Activated CD4-positive, CD25-positive, alpha-beta regulatory T cell treated with anti-CD3 and anti-CD28 coated beads, Interleukin-2, amount 50 U/mL, for 24 hours (primary cell): ENCODE results near the gene DNM2.
A peak's percentile ranks its signal among the peaks of the same experiment; 100 is the strongest.
"Not testable (repeated sequence)": the region's sequence is repeated elsewhere in the genome, so short reads cannot be mapped to it uniquely, and the experiment has no call there.

Experiments
- ATAC-seq, 2 donors: fragments of 150-1000 bp; cut with Tn5 transposase; one replicate each; pipeline ENCODE4 v1.10.0; 2021; ENCODE audit warnings: mild to moderate bottlenecking in 1 of 2, moderate library complexity in 1 of 2

The DNM2 gene

DNA sequence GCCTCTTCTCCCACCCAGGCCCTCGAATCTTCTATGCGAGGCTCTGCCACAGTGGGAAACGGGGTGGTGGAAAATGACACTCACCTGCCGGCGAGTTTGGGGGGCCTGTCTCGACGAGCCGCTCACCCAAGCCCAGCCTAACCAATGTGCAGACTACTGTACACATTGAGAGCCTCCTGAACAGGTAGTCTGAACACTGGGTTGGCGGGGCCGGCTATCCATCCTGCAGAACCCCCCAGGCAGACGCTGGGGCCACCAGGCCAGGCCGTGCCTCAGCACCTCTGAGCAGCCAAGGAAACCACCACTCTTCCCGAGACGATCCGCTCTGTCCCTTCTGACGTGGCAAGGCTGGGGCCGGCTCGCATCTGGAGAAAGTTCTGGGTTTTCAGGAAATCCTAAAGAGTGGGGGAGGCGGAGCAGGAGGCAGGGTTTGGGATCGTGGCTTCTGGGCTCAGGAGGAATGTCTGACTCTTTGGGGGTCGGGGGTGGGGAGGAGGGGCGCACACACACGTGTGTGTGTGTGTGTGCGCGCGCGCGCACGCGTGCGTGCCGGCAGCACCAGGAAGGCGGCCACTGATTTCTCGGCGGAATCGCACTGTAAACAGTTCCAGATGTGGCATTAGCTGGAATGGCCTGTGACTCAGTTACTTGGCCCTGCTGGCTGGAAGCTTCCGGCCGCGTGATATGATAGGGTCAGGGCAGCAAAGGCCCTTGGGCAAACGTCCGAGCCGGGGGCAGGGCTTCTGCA lies 99.6 kb downstream of the DNM2 start:
- no peak for ATAC-seq

- ATAC-seq: no peak
These were observed 100.6 kb downstream of the DNM2 start for GRCh38 chr19:10818301-10819123.

GRCh38 chr19:10819124-10820060 lies 101.5 kb downstream of the DNM2 start:
- ATAC-seq: no peak

- ATAC-seq: no peak
These were observed 102.3 kb downstream of the DNM2 start for GRCh38 chr19:10820173-10820572.

DNA sequence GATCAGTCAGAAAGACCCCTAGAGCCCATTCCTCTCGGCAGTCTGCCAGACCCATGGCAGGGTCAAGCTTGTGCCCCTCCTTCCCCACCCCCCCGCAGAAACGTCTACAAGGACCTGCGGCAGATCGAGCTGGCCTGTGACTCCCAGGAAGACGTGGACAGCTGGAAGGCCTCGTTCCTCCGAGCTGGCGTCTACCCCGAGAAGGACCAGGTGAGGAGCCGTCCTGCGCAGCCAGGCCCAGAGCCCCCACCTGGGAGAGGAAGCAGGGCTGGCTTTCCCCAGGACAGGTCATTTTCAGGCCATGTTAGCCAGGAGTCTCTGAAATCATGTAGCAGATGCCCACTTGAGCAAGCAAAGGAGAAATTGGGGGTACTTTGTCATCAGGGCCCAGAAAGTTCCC lies 105.8 kb downstream of the DNM2 start:
- no peak for ATAC-seq

- ATAC-seq: no peak
These were observed 108.4 kb downstream of the DNM2 start for GRCh38 chr19:10826231-10826630.

DNA sequence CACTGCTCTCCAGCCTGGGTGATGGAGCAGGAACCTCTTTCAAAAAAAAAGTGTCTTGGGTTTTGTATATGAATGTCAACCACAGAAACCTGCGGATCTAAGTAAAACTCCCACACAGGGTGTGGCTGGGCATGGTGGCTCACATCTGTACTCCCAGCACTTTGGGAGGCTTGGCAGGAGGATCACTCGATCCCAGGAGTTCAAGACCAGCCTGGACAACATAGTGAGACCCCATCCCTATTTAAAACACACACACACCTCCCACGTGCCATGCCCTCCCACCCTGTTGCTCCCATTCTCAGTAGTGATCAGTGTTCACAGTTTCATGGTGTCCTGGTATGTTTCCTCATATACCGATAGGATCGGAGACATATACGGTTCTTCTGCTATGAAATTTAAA lies 109.0 kb downstream of the DNM2 start:
- ATAC-seq: no peak

DNA sequence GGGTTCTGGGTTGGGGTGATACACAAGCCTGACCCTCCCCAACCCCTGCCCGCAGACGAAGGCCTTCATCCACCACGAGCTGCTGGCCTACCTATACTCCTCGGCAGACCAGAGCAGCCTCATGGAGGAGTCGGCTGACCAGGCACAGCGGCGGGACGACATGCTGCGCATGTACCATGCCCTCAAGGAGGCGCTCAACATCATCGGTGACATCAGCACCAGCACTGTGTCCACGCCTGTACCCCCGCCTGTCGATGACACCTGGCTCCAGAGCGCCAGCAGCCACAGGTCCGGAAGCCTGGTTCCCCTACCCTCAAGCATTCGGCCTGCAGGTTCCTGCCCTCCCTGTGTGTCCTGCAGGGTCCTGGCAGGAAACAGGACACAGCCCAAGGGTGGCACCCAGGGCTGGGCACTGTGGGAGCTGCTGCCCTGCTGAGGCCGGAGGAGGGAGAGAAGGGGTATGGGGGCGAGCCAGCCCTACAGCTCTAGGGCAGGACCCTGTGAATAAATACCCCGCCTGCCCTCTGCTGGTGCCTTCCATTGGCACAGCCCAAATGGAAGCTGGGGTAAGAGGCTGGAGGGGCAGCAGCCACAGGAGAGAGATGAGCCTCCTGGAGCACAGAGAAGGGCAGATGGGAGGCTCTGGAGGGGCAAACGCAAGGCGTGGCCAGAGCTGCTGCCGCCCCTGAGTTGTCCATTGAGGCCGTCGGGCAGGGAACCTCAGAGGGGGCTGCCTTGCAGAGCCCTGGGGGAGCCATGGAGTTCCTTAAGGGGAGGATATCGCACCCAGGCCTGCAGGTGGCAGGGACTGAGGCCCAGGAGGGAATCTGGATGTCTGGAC lies 111.3 kb downstream of the DNM2 start:
- ATAC-seq: no peak

DNA sequence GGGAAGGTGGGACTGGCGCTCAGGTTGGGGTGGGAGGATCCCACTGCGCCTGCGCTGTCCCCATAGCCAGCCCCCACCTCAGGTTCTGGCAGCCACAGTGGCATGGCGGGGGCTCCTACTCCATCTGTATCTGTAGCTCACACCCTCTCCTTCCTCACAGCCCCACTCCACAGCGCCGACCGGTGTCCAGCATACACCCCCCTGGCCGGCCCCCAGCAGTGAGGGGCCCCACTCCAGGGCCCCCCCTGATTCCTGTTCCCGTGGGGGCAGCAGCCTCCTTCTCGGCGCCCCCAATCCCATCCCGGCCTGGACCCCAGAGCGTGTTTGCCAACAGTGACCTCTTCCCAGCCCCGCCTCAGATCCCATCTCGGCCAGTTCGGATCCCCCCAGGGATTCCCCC lies 112.1 kb downstream of the DNM2 start:
- no peak for ATAC-seq

DNA sequence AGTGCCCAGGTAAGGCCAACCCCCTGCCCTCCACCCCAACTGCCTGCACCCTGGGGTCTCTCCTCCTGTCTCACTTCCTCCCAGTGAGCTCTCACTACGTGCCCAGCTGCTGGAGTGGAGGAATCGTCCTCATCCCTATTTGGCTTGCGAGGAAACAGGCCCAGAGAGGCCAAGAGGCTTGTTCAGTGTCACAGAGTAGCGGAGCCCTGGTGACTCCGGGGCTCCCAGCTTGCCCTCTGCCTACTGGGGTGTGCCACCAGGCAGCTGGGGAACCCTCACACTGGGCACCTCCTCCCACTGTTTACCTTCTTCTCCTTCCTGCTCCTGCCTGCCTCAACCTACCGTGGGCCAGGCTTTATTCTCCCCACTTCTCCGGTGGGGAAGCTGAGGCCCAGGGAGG lies 112.5 kb downstream of the DNM2 start:
- no peak for ATAC-seq

DNA sequence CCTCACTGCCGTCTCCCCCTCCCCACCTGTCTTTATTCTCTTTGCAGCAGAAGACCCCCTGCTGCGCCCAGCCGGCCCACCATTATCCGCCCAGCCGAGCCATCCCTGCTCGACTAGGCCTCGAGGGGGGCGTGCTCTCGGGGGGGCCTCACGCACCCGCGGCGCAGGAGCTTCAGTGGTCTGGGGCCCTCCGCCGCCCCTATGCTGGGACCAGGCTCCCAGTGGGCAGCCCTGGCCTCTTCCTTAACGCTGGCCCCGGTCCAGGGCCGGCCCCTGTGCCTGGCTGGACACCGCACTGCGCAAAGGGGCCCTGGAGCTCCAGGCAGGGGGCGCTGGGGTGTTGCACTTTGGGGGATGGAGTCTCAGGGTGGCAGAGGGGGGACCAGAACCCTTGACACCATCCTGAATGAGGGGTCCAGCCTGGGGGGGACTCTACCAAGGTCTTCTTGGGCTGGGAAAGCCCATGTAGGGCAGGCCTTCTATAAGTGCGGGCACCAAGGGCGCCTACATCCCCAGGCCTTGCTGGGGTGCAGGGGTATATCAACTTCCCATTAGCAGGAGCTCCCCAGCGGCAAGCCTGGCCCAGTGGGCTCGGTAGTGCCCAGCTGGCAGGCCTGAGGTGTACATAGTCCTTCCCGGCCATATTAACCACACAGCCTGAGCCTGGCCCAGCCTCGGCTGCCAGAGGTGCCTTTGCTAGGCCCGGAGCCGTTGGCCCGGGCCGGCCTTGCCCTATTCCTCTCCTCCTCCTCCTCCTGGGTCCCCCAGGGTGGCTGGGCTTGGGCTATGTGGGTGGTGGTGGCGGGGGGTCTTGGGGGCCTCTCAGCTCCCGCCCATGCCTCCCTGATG lies 113.3 kb downstream of the DNM2 start:
- no peak for ATAC-seq

DNA sequence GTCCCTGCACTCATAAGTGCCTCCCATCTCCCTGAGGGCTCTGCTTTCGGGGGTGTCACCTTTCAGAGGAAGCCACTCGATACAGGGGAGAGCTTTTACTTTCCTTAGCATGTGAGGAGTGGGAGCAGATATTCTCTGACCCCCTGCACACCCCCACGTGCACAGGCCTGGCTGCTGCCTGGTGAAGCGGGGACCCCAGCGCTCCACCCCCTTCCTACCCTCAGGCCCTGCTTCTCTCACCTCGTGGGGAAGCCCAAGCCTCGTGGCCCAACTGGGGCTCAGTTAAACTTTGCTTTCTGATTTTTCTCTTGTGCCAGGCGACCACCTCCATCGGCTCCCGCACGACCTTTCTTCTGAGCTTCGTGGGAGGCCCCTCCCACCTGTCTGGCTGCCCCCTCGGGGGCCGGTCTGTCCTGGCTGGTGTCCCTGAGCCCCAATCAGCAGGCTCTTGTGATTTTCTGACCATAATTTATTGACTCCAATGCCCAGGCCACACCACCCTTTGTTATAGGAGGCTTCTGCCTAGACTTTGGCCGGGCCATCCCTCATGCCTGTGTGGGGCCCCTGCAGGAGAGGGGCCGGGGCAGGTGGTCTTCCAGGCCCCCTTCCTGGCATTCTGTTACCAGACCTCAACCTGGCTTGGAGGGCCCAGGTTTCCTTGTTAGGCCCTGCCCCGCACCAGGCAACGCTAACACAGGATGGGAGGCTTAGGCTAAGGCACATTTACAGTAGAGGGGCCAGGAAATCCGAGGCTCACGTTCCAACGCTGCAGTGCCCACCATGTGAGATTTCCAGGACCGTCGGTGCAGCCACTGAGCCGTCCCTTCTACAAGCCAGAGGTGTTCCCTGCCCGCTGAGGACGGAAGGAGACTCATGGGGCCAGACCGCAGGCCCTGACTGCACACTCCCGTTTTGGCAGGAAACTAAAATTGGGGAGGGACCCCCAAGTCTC lies 114.4 kb downstream of the DNM2 start:
- ATAC-seq: no peak

- ATAC-seq: no peak
These were observed 115.0 kb downstream of the DNM2 start for GRCh38 chr19:10832939-10833296.

GRCh38 chr19:10835089-10835753 lies 117.3 kb downstream of the DNM2 start:
- no peak for ATAC-seq

DNA sequence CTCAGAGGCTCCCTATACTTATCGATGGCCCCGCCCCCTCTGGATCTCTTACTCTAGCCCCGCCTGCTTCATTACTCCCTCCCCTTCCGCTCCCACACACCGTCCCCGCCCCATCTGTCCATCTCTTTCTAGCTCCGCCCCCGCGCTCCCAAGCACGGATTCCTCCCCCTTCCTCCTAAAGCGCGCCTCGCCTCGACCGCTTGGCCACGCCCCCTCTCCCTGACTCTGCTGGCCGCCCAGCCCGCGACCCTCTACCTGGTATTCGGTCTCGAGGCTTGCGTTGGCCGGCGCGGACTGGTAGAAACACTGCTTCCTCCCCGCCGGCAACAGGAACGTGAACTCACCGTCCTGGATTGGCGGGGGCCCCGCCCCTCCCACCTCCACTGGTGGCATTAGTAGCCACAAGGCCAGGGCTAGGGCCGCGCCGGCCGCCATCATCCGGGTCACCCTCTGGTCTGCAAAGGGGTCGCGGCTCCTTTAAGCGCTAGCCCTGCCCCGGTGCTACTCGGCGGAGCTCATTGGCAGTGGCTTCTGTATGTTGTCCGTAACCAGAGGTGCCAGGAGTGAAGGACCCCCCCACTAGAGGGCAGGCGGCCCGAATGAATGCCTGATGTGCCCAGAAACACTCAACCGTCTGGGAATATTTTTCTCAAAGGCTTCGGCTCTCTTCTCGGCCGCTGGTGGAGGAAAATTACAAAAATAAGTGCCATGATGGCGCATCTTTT lies 118.0 kb downstream of the DNM2 start, which contains the start of gene TMED1:
TMED1 (minus strand) TSS at position 459 of the 725 bp plus-strand sequence; CDS start at position 438, 21 bp downstream.
- ATAC-seq: peak; percentile 90 to 93

GRCh38 chr19:10836479-10837330 lies 118.8 kb downstream of the DNM2 start:
- peak; percentile 36 to 46 for ATAC-seq

GRCh38 chr19:10837649-10838048 lies 119.8 kb downstream of the DNM2 start:
- ATAC-seq: not testable (repeated sequence)

GRCh38 chr19:10838377-10838776 lies 120.5 kb downstream of the DNM2 start:
- no peak for ATAC-seq
